GM21737 (cell line): ENCODE measurements around the gene AGXT.

Source experiments
- ATAC-seq: cut with Tn5 transposase; IDR thresholded peaks from one replicate; pipeline ENCODE4 v1.9.1; 2021; ENCODE audit warnings: mild to moderate bottlenecking, moderate library complexity; ENCODE audit not compliant: unreplicated experiment

AGXT gene

DNA sequence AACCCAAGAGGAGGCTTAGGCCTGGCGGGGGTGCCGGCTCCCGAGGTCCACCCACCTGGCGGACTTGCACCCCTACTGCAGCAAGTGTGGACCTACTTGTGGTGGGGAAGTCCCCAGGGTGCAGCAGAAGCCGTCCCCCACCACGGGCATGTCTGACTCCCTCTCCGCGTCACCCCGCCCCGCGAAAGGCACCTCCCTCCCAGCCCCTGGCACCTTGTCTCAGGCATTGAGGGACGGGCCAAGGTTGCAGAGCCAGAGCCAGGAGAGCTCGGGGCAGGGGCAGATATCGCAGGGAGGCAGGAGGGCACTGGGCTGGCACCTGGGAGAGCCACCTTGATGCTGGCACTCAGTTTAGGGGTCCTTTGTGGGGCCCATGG, 56.6 kb downstream of the AGXT start:
- no peak for ATAC-seq

DNA sequence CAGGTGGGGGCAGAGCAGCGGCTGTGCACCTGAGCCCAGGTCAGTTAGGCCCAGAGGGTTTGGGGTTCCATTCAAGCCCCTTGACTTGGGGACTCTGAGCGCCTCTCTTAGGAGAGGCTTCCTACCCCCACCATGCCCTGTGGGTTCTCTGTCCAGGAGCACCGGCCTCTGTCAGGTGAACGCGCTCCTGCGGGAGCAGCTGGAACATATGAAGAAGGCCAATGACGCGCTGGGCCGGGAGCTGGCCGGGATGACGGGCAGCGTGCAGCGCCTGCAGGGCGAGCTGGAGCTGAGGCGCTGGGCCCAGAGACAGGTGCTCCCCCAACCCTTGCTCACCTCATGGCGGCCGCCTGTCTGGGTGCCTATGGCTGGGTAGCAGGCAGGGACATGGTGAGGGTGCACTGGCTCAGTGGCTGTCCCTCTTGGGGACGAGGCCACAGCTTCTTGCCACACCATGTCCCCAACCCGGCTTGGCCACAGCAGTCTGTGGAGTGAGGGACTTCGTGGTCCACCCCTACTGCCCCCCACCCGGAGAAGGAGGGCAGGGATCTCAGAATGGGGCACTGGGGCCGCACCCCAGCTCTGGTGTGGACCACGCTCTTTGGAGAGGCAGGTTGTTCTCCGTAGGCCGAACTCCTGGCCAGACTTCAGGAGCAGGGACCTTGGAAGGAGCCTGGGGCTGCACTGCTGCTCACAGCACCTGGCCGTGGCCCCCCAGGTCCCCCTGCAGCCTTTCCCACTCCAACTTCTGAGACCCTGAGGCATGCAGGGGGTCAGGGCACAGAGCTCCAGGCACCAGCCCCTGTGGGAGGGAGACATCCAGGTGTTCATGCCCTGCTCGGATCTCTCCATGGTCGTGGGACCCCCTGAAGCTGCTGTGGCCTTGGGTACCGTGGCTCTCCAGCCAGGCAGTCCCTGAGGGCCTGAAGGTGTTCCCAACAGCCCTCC, 57.2 kb downstream of the AGXT start:
- ATAC-seq: no peak

DNA sequence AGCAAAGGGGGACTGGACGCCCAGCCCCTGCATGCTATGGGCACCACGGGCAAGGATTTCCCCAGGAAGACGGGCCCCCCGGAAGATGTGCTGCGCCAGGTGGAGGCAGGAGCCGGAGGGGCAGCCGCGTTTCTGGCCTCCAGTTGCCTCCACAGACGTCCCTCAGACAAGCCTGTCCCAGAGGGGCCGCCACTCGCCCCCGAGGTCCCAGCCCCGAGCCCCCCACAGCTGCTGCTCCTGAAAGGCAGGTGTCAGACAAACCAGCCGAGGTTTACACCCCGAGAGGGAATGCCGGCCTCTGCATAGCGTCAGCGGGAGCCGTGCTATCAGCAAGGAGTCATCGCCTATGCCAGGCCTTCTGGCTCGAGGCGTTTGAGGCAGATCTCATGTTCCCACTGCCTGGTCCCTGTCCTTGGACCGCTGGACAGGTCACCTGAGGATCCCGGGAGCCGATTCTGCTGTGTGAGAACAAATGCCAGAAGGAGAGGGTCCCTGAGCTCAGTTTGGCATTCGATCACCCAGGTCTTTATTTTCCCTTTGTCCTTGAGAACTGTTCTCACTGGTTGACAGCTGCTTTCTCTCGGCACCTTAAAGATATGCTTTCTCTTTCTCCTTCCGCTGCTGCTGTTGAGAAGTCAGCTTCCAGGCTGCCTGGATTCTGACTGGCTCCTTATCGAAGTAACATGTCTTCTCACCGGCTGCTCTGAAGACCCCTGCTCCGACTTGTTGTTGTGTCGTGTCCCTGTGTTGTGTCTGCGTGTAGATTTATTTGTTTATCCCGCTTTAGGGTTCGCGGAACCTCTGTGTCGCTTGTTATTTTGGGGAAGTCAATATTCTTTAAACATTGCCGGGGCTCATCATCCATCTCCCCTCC, 58.1 kb downstream of the AGXT start:
- no peak for ATAC-seq

DNA sequence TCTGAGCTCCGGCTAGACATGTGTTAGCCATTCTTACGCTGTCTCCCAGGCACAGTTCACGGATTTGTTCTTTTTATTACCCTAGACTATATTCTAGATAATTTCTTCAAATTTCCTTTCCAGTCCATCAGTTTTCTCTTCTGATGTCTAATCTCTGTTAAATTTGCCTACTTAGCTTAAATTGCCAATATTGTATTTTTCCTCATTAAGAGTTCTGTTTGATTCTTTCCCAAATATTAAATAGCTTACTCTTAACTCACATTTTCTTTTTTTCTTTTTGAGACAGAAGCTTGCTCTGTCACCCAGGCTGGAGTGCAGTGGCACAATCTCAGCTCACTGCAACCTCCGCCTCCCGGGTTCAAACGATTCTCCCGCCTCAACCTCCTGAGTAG, 58.8 kb downstream of the AGXT start:
- no peak for ATAC-seq

DNA sequence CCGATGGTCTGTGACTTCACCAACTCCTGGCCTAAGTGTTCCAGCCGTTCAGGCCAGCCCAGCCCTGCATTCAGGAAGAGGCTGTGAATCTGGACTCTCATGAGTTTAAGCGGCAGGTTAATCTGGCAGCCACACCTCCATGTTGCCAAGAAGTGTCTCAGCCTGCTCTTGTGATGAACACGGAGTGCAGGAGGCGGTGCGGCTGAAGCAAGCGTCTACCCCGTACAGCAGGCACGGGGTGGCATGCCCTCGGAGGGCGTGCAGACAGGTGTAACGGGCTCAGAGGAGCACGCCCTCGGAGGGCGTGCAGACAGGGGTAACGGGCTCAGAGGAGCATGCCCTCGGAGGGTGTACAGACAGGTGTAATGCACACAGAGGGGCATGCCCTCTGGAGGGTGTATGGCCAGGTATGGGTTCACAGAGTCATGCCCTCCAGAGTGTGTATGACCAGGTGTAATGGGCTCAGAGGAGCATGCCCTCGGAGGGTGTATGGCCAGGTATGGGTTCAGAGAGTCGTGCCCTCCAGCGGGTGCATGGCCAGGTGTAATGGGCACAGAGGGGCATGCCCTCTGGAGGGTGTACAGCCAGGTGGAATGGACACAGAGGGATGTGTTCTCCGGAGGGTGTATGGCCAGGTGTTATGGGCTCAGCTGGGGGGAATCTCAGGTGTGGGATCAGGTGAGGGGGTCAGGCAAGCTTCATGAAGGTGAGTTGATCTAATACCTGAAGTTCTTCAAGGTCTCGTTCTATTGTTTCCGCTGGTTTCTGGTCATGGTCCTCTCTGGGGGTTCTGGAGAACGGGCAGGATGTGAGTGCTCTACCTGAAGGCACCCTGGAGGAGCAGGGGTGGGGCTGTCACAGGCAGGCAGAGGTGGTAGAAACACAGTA, 60.1 kb downstream of the AGXT start:
- no peak for ATAC-seq

DNA sequence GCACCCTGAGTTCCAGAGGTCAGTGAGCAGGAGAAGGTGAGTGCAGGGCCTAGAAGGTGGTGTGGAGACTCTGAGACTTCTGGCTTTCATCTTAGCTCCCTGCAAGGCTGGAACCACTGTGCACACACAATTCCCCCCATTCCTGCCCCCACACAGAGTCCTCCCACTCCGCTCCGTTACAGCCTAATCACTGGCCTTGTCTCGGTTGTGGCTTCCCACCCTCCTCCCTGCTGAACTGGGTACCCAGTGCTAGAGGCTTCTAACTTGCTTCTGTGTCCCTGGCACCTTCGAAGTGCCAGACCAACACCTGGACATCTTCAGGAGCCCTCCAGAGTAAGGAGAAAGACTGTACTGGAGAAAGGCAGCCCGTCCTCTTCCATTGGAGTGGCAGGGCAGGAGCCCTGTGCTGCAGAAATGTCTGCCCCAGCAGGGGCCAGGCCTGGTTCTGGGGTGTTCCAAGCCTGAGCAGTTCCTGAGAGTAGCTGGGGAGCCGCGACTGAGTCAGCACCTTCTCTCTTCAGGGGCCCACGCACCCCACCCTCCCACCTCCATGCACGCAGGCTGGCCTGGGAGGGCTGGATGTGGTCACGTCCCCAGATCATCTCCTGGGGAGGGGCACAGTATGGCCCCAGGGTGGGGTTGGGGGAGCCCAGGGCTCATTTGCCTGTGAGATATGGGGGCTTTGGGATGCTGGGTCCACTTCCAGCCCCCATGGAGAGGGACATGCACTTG, 60.9 kb downstream of the AGXT start:
- ATAC-seq: no peak
